Smooth muscle cell (in vitro differentiated cells): ENCODE measurements around the gene RNF32. TPM values are rescaled to one million over a fixed set of nuclear protein-coding genes. Genes with fewer than 3 reads are reported as not detected.

ENCODE experiments used
- DNase-seq: peaks from one replicate; lab custom pipeline; 2025; ENCODE audit not compliant: unreplicated experiment; lab: John Stamatoyannopoulos, UW
- H2AFZ ChIP-seq: fragments of 200-600 bp; sonication (generic); 2 replicates; pipeline ENCODE4 v1.6.0; 2016; ENCODE audit warnings: antibody characterized with exemption, low read depth, mild to moderate bottlenecking
- H3F3A ChIP-seq: fragments of 200-600 bp; sonication (generic); 2 replicates; pipeline ENCODE4 v1.6.0; 2017; ENCODE audit warnings: antibody characterized with exemption, low read depth
- H3K27ac ChIP-seq: fragments of 200-600 bp; sonication (generic); 2 replicates; pipeline ENCODE4 v1.5.1; 2016; ENCODE audit warnings: low read depth, mild to moderate bottlenecking
- H3K27me3 ChIP-seq: fragments of 200-600 bp; sonication (generic); 2 replicates; pipeline ENCODE4 v1.6.1; 2016; ENCODE audit warnings: low read depth, mild to moderate bottlenecking
- H3K36me3 ChIP-seq: fragments of 200-600 bp; sonication (generic); 2 replicates; pipeline ENCODE4 v1.5.1; 2016; ENCODE audit warnings: low read depth
- H3K4me1 ChIP-seq: fragments of 200-600 bp; sonication (generic); 2 replicates; pipeline ENCODE4 v1.5.1; 2016; ENCODE audit warnings: low read depth
- H3K4me2 ChIP-seq: fragments of 200-600 bp; sonication (generic); 2 replicates; pipeline ENCODE4 v1.6.0; 2016; ENCODE audit warnings: mild to moderate bottlenecking
- H3K4me3 ChIP-seq: fragments of 200-600 bp; sonication (generic); 2 replicates; pipeline ENCODE4 v1.5.1; 2016; ENCODE audit warnings: mild to moderate bottlenecking
- H3K79me2 ChIP-seq: fragments of 200-600 bp; sonication (generic); 2 replicates; pipeline ENCODE4 v1.6.0; 2016; ENCODE audit warnings: low read depth, mild to moderate bottlenecking
- H3K9ac ChIP-seq: fragments of 200-600 bp; sonication (generic); 2 replicates; pipeline ENCODE4 v1.6.0; 2016; ENCODE audit warnings: low read depth
- H3K9me3 ChIP-seq: fragments of 200-600 bp; sonication (generic); replicated peaks from 2 replicates; pipeline ENCODE4 v1.5.1; 2016; ENCODE audit warnings: low read depth
- H4K20me1 ChIP-seq: fragments of 200-600 bp; sonication (generic); 2 replicates; pipeline ENCODE4 v1.6.0; 2016; ENCODE audit warnings: low read depth
- CTCF ChIP-seq: fragments of 200-600 bp; sonication (generic); IDR thresholded peaks from 2 replicates; pipeline ENCODE4 v1.5.1; 2017; ENCODE audit warnings: borderline replicate concordance, mild to moderate bottlenecking, antibody characterized with exemption; ENCODE audit not compliant: insufficient read depth, poor library complexity, severe bottlenecking
- WGBS: methylation state at CpG from one replicate; pipeline ENCODE4 v1.1.7; 2016; ENCODE audit warnings: low lambda C conversion rate; 5-methylcytosine and 5-hydroxymethylcytosine counted together
- polyA plus RNA-seq: library from polyadenylated mRNA; unstranded; fragments of >200 nt; fragmentation: Nextera tagmentation; extraction: Ambion mirVana; gene quantifications from 2 replicates; pipeline ENCODE4 v1.2.1, GENCODE V29; 2016
- total RNA-seq: library from RNA; depleted of rRNA; stranded (reverse); fragments of >200 nt; gene quantifications from 2 replicates; pipeline ENCODE4 v1.2.3, GENCODE V29; 2014

Gene RNF32
- total and polyA plus RNA-seq, 2 experiments from 2014 or later: 0.63 to 4.3 TPM

GRCh38 chr7:156676263-156676662, 35.7 kb downstream of the RNF32 start:
- H3K9me3 ChIP-seq: no peaks in the 10 kb centered on the region
- H3K27me3 ChIP-seq: no peaks in the 10 kb centered on the region
- no peak for DNase-seq
- no peak overlapping the region for H3K9ac ChIP-seq
- 97% methylated on average over 19 of the region's 19 CpGs for WGBS
- no peak overlapping the region for H3K4me2 ChIP-seq
- no peaks in the 10 kb centered on the region for H3K79me2 ChIP-seq
- H4K20me1 ChIP-seq: no peaks in the 10 kb centered on the region
- no peaks in the 10 kb centered on the region for H3F3A ChIP-seq
- no peaks in the 10 kb centered on the region for H3K36me3 ChIP-seq
- H2AFZ ChIP-seq: no peak overlapping the region
- H3K4me3 ChIP-seq: no peak overlapping the region
- peaks cover 24% of the 10 kb centered on the region for H3K4me1 ChIP-seq
- TF ChIP-seq CTCF: no peak
- no peak overlapping the region for H3K27ac ChIP-seq

- no peak for DNase-seq
- Histone ChIP-seq H3K36me3 (no peaks in the 10 kb centered on the region), H2AFZ (no peak overlapping the region)
These were observed 36.9 kb downstream of the RNF32 start for GRCh38 chr7:156677374-156678054.

GRCh38 chr7:156680281-156680680, 39.7 kb downstream of the RNF32 start:
- TF ChIP-seq CTCF: peak; percentile 3
- Histone ChIP-seq H3K36me3 (no peaks in the 10 kb centered on the region), H3K4me1 (peaks cover 4% of the 10 kb centered on the region), H3K4me2 (peak overlapping the region; percentile 7), H3K79me2 (no peaks in the 10 kb centered on the region), H3K9ac (no peak overlapping the region), H3F3A (no peaks in the 10 kb centered on the region), H3K9me3 (no peaks in the 10 kb centered on the region), H3K27ac (no peak overlapping the region), H3K27me3 (no peaks in the 10 kb centered on the region), H4K20me1 (no peaks in the 10 kb centered on the region), H2AFZ (no peak overlapping the region), H3K4me3 (no peak overlapping the region)
- WGBS: 0% methylated on average over 1 of the region's 1 CpG
- DNase-seq: no peak

More at GRCh38 chr7:156677374-156678054, 36.9 kb downstream of the RNF32 start:
- no peaks in the 10 kb centered on the region for H3F3A ChIP-seq
- H3K4me1 ChIP-seq: peaks cover 24% of the 10 kb centered on the region
- H3K9me3 ChIP-seq: no peaks in the 10 kb centered on the region
- H3K27ac ChIP-seq: no peak overlapping the region
- H3K4me2 ChIP-seq: no peak overlapping the region
- no peak overlapping the region for H3K9ac ChIP-seq
- no peak overlapping the region for H3K4me3 ChIP-seq
- TF ChIP-seq CTCF: no peak
- no peaks in the 10 kb centered on the region for H4K20me1 ChIP-seq
- no peaks in the 10 kb centered on the region for H3K27me3 ChIP-seq
- no peaks in the 10 kb centered on the region for H3K79me2 ChIP-seq
- WGBS: 95% methylated on average over 9 of the region's 9 CpGs

- Histone ChIP-seq H4K20me1 (no peaks in the 10 kb centered on the region), H2AFZ (no peak overlapping the region), H3K27me3 (no peaks in the 10 kb centered on the region), H3K79me2 (no peaks in the 10 kb centered on the region), H3K36me3 (no peaks in the 10 kb centered on the region), H3K4me1 (peaks cover 4% of the 10 kb centered on the region), H3K9ac (no peak overlapping the region), H3K4me3 (no peak overlapping the region), H3K27ac (no peak overlapping the region), H3F3A (no peaks in the 10 kb centered on the region), H3K9me3 (no peaks in the 10 kb centered on the region), H3K4me2 (no peak overlapping the region)
- 99% methylated on average over 2 of the region's 2 CpGs for WGBS
- no peak for TF ChIP-seq CTCF
- DNase-seq: no peak
These were observed 42.4 kb downstream of the RNF32 start for GRCh38 chr7:156682928-156683327.
